GM12878 (cell line): ENCODE data around the gene PALD1. TPM values are rescaled to one million over a fixed set of nuclear protein-coding genes. Genes with fewer than 3 reads are reported as not detected.

Experiments used
- ATAC-seq: fragments of 200-7000 bp; cut with Tn5 transposase; 3 replicates; pipeline ENCODE4 v1.9.1; 2020; ENCODE audit warnings: mild to moderate bottlenecking, moderate library complexity
- BruUV-seq: library from RNA; stranded (reverse); fragments of 400-500 nt; replicated peaks from 2 replicates; lab custom pipeline; 2021; lab: Mats Ljungman, UMichigan
- CTCF ChIA-PET: fragments of 300-600 bp; sonication (Branson Sonifier 250); formaldehyde crosslinking; extraction: SDS; loops from one replicate; lab custom pipeline; 2021; ENCODE audit warnings: inconsistent platforms; lab: Yijun Ruan, JAX
- POLR2A ChIA-PET: fragments of 350-600 bp; formaldehyde crosslinking; extraction: SDS; loops from one replicate; lab custom pipeline; 2021; ENCODE audit warnings: inconsistent platforms; lab: Charles Lee
- RAD21 ChIA-PET: fragments of 300-600 bp; sonication (Branson Sonifier 250); formaldehyde crosslinking; loops from one replicate; lab custom pipeline; 2023; ENCODE audit warnings: antibody characterized with exemption; ENCODE audit not compliant: unreplicated experiment; lab: Charles Lee
- SMC1A ChIA-PET: fragments of 300-600 bp; sonication (Branson Sonifier 250); formaldehyde crosslinking; loops from one replicate; lab custom pipeline; 2023; ENCODE audit not compliant: unreplicated experiment, uncharacterized antibody; lab: Charles Lee
- DNase-seq: peaks from one replicate; pipeline ENCODE4 v3.0.0-alpha.2; 2011; ENCODE audit warnings: low read depth, low spot score
- FAIRE-seq: peaks from 3 replicates; lab custom pipeline; 2011; peaks lifted over from hg19 to GRCh38; lab: Jason Lieb, UNC
- H2AFZ ChIP-seq: 2 replicates; pipeline ENCODE4 v1.6.0; 2011; ENCODE audit warnings: low read depth, low read length, control low read depth; ENCODE audit not compliant: control insufficient read depth
- H3K27ac ChIP-seq: 2 replicates; pipeline ENCODE4 v1.5.1; 2011; ENCODE audit warnings: control low read depth; ENCODE audit not compliant: control insufficient read depth, insufficient read depth
- H3K27me3 ChIP-seq, 2 experiments: replicated peaks in 1 of 2; 2 replicates each; pipeline versions ENCODE4 v1.6.0 to v1.6.1; 2011; ENCODE audit warnings: low read length in 1 of 2; ENCODE audit not compliant: control insufficient read depth in 2 of 2, insufficient read depth in 2 of 2
- H3K36me3 ChIP-seq, 2 experiments: 2 replicates each; pipeline ENCODE4 v1.5.1; 2011; ENCODE audit warnings: low read length in 1 of 2; ENCODE audit not compliant: control insufficient read depth in 2 of 2, insufficient read depth in 2 of 2
- H3K4me1 ChIP-seq: 2 replicates; pipeline ENCODE4 v1.6.1; 2011; ENCODE audit warnings: mild to moderate bottlenecking, low read length, moderate library complexity, mixed read lengths; ENCODE audit not compliant: control insufficient read depth, insufficient read depth
- H3K4me2 ChIP-seq: 2 replicates; pipeline ENCODE4 v1.6.0; 2011; ENCODE audit warnings: control low read depth; ENCODE audit not compliant: control insufficient read depth, insufficient read depth
- H3K4me3 ChIP-seq: fragments of 200-600 bp; sonication (generic); 2 replicates; pipeline ENCODE4 v1.5.1; 2016
- H3K79me2 ChIP-seq: 2 replicates; pipeline ENCODE4 v1.6.0; 2011; ENCODE audit warnings: low read length; ENCODE audit not compliant: control insufficient read depth, insufficient read depth
- H3K9ac ChIP-seq: 2 replicates; pipeline ENCODE4 v1.8.0; 2011; ENCODE audit warnings: low read length, control low read depth, mixed read lengths; ENCODE audit not compliant: control insufficient read depth, insufficient read depth
- H3K9me3 ChIP-seq: replicated peaks from 3 replicates; pipeline ENCODE4 v1.5.1; 2011; ENCODE audit warnings: mild to moderate bottlenecking, low read length; ENCODE audit not compliant: control insufficient read depth, insufficient read depth
- H4K20me1 ChIP-seq: 2 replicates; pipeline ENCODE4 v1.6.0; 2011; ENCODE audit not compliant: control insufficient read depth, insufficient read depth
- ASH2L ChIP-seq: fragments of 300-600, 200-600 bp; sonication (generic); IDR thresholded peaks from 2 replicates; pipeline ENCODE4 v1.6.1; 2017; ENCODE audit warnings: low read depth, mild to moderate bottlenecking, borderline replicate concordance
- FOXM1 ChIP-seq: IDR thresholded peaks from 2 replicates; pipeline ENCODE4 v1.6.1; 2012; ENCODE audit warnings: low read depth, mild to moderate bottlenecking, inconsistent platforms, low read length, moderate library complexity
- IRF5 ChIP-seq: fragments of 450-650 bp; IDR thresholded peaks from 2 replicates; pipeline ENCODE4 v1.6.1; 2017; ENCODE audit warnings: borderline replicate concordance
- MLLT1 ChIP-seq: fragments of 450-650 bp; IDR thresholded peaks from 2 replicates; pipeline ENCODE4 v1.6.1; 2016; ENCODE audit warnings: mild to moderate bottlenecking
- NBN ChIP-seq: fragments of 450-650 bp; IDR thresholded peaks from 2 replicates; pipeline ENCODE4 v1.6.1; 2016
- NFYA ChIP-seq: IDR thresholded peaks from 2 replicates; pipeline ENCODE4 v1.6.1; 2011; ENCODE audit warnings: low read depth, mild to moderate bottlenecking, low read length, improper control_type of control experiment, borderline replicate concordance
- NFYB ChIP-seq: IDR thresholded peaks from 2 replicates; pipeline ENCODE4 v1.6.1; 2011; ENCODE audit warnings: low read depth, mild to moderate bottlenecking, low read length, improper control_type of control experiment, moderate library complexity; ENCODE audit not compliant: insufficient read depth
- RB1 ChIP-seq: fragments of 450-650 bp; formaldehyde crosslinking; IDR thresholded peaks from 2 replicates; pipeline ENCODE4 v1.6.1; 2017; ENCODE audit warnings: mild to moderate bottlenecking, borderline replicate concordance
- RBBP5 ChIP-seq: fragments of 200-600 bp; sonication (generic); conservative IDR thresholded peaks from 2 replicates; pipeline ENCODE4 v1.6.1; 2016
- SIX5 ChIP-seq: IDR thresholded peaks from 2 replicates; pipeline ENCODE4 v1.6.1; 2011; ENCODE audit warnings: mild to moderate bottlenecking, low read depth, low read length, moderate library complexity; ENCODE audit not compliant: severe bottlenecking
- SMAD1 ChIP-seq: fragments of 450-650 bp; IDR thresholded peaks from 2 replicates; pipeline ENCODE4 v1.6.1; 2018; ENCODE audit warnings: mild to moderate bottlenecking, low read depth; ENCODE audit not compliant: partially characterized antibody
- SMARCA5 ChIP-seq: fragments of 450-650 bp; IDR thresholded peaks from 2 replicates; pipeline ENCODE4 v1.6.1; 2017; ENCODE audit warnings: mild to moderate bottlenecking
- STAT3 ChIP-seq: IDR thresholded peaks from 2 replicates; pipeline ENCODE4 v1.6.1; 2011; ENCODE audit warnings: low read depth, low read length, improper control_type of control experiment
- TCF7 ChIP-seq: IDR thresholded peaks from 2 replicates; pipeline ENCODE4 v1.6.1; 2014; ENCODE audit warnings: antibody characterized with exemption, borderline replicate concordance
- USF2 ChIP-seq: IDR thresholded peaks from 2 replicates; pipeline ENCODE4 v1.6.1; 2011; ENCODE audit warnings: low read depth, low read length, improper control_type of control experiment, borderline replicate concordance
- YY1 ChIP-seq: IDR thresholded peaks from 2 replicates; pipeline ENCODE4 v1.6.1; 2011; ENCODE audit warnings: low read depth, mild to moderate bottlenecking, low read length
- ZBTB33 ChIP-seq: fragments of 450-650 bp; IDR thresholded peaks from 2 replicates; pipeline ENCODE4 v1.6.1; 2017; ENCODE audit warnings: mild to moderate bottlenecking
- WGBS: methylation state at CpG from one replicate; pipeline ENCODE4 v1.1.6; 2016; ENCODE audit warnings: low lambda C conversion rate; ENCODE audit not compliant: insufficient replicate concordance, insufficient coverage; ENCODE audit errors: missing lambda C conversion rate; 5-methylcytosine and 5-hydroxymethylcytosine counted together
- in situ Hi-C: fragments of 300-500 bp; cut with MboI; formaldehyde crosslinking; loops from 9 replicates; pipeline ENCODE4 v1.14.3; 2018; ENCODE audit warnings: mixed read lengths
- intact Hi-C: fragments of 100-400 bp; cut with micrococcal nuclease; formaldehyde crosslinking; loops from one replicate; pipeline ENCODE4 v1.14.2; 2022; ENCODE audit not compliant: unreplicated experiment
- polyA plus RNA-seq, 11 experiments: library from polyadenylated mRNA; depleted of rRNA in 4 of 11; unstranded in 6 of 11; stranded (reverse) in 5 of 11; fragments of >200 nt; fragmentation: Nextera tagmentation in 4 of 11; fragmentation: Illumina TruSeq in 1 of 11; extraction: Ambion mirVana in 4 of 11; extraction: Trizol in 1 of 11; gene quantifications; 1 replicate in 1 of 11; 2 replicates in 10 of 11; pipeline versions ENCODE4 v1.2.1 to v1.2.3, GENCODE V29; 2011 to 2016; ENCODE audit warnings: inconsistent platforms in 2 of 11, missing spikeins in 2 of 11, low read depth in 1 of 11
- total RNA-seq, 4 experiments: library from RNA; depleted of rRNA in 3 of 4; stranded (reverse); fragments of >200 nt in 3 of 4; fragmentation: Illumina TruSeq in 1 of 4; extraction: Trizol in 1 of 4; gene quantifications; 2 replicates each; pipeline versions ENCODE4 v1.2.1 to v1.2.3, GENCODE V29; 2013 to 2021

The PALD1 gene
- total and polyA plus RNA-seq, 10 of the 15 experiments (the other 5 are each of a cell fraction or from before 2014, with no cell fraction given), result 0.43 to 20.9 (median 9.0) TPM

GRCh38 chr10:70600512-70601395, 122.2 kb downstream of the PALD1 start (continued):
- TF ChIP-seq ZBTB33, result no peak
- TF ChIP-seq STAT3, result no peak
- no peak for TF ChIP-seq IRF5
- TF ChIP-seq FOXM1, result no peak
- no peak for TF ChIP-seq ASH2L
- TF ChIP-seq NFYA, result no peak

- Histone ChIP-seq H2AFZ (no peak overlapping the region), H3K4me2 (no peak overlapping the region), H3K9me3 (no peaks in the 10 kb centered on the region), H3K36me3 (no peaks in the 10 kb centered on the region), H3K9ac (no peak overlapping the region), H3K4me1 (no peaks in the 10 kb centered on the region), H3K27ac (no peak overlapping the region), H3K27me3 (no peaks in the 10 kb centered on the region), H3K79me2 (no peaks in the 10 kb centered on the region), H4K20me1 (no peaks in the 10 kb centered on the region), H3K4me3 (no peak overlapping the region)
- BruUV-seq, result no TSS peak
- SMC1A ChIA-PET, result interaction anchor here (0.6 to 1.1 kb wide), 5 partner anchors 11 to 69 kb away, joined by 3 to 4 read pairs (median 4); no protein-coding TSS in a partner anchor
- DNase-seq (no peak), FAIRE-seq (no peak), ATAC-seq (no peak; the same call in 2 of the 3 replicates)
- intact Hi-C loops, result no loop called here
- CTCF ChIA-PET, result interaction anchor here (0.6 to 1.6 kb wide), 3 partner anchors 11 to 16 kb away, joined by 3 to 4 read pairs (median 3); no protein-coding TSS in a partner anchor
- RAD21 ChIA-PET, result interaction anchor here (1.1 to 1.7 kb wide), 2 partner anchors 13 to 26 kb away, joined by 4 read pairs; no protein-coding TSS in a partner anchor
- 76% methylated on average over 5 of the region's 5 CpGs for WGBS
- in situ Hi-C loops, result no loop called here
- POLR2A ChIA-PET, result no interaction called here
- TF ChIP-seq TCF7 (no peak), STAT3 (no peak), SIX5 (no peak), YY1 (no peak), RBBP5 (no peak), NBN (no peak), USF2 (no peak), SMAD1 (no peak), MLLT1 (no peak), SMARCA5 (no peak), NFYB (no peak), RB1 (no peak)
Measured at GRCh38 chr10:70601746-70602145, 123.2 kb downstream of the PALD1 start.
